Naive thymus-derived CD8-positive, alpha-beta T cell (primary cell): ENCODE data around the gene KIF26B. TPM values are rescaled to one million over a fixed set of nuclear protein-coding genes. Genes with fewer than 3 reads are reported as not detected.
"Not testable (repeated sequence)": the region's sequence is repeated elsewhere in the genome, so short reads cannot be mapped to it uniquely, and the experiment has no call there.

ENCODE experiments used
- ATAC-seq, 2 donors: fragments of 150-1000 bp; cut with Tn5 transposase in 1 of 2; sonication (Bioruptor Pico), chemical (Tn5 transposase) in 1 of 2; 1 replicate in 1 of 2; 2 replicates in 1 of 2; pipeline ENCODE4 v1.10.0; 2021; ENCODE audit warnings: mild to moderate bottlenecking in 2 of 2, moderate library complexity in 2 of 2
- POLR2A ChIA-PET: fragments of 350-600 bp; sonication (Branson Sonifier 250); formaldehyde crosslinking; loops from one replicate; lab custom pipeline; 2021; ENCODE audit warnings: antibody characterized with exemption; lab: Charles Lee
- DNase-seq, 10 donors: peaks; one replicate each; pipeline versions ENCODE4 v3.0.0 to v3.0.0-alpha.2; 2020 to 2022
- H3K27ac Mint-ChIP-seq, 10 donors: one replicate each; pipeline ENCODE4 v1.8.0; 2020 to 2022; ENCODE audit warnings: mild to moderate bottlenecking in 10 of 10, mixed read lengths in 10 of 10, moderate library complexity in 4 of 10, inconsistent platforms in 1 of 10
- H3K27me3 Mint-ChIP-seq, 5 donors: one replicate each; pipeline ENCODE4 v1.8.0; 2021 to 2022; ENCODE audit warnings: mixed read lengths in 5 of 5
- H3K36me3 Mint-ChIP-seq, 3 donors: one replicate each; pipeline ENCODE4 v1.8.0; 2020 to 2022; ENCODE audit warnings: mixed read lengths in 3 of 3, mild to moderate bottlenecking in 2 of 3, inconsistent platforms in 1 of 3
- H3K4me1 Mint-ChIP-seq, 4 donors: one replicate each; pipeline ENCODE4 v1.8.0; 2021 to 2022; ENCODE audit warnings: mixed read lengths in 4 of 4
- H3K4me3 Mint-ChIP-seq, 10 donors: one replicate each; pipeline ENCODE4 v1.8.0; 2020 to 2022; ENCODE audit warnings: mild to moderate bottlenecking in 10 of 10, mixed read lengths in 10 of 10, moderate library complexity in 6 of 10, inconsistent platforms in 1 of 10
- H3K9me3 Mint-ChIP-seq, 9 donors: one replicate each; pipeline ENCODE4 v1.8.0; 2020 to 2022; ENCODE audit warnings: mixed read lengths in 9 of 9, mild to moderate bottlenecking in 3 of 9, inconsistent platforms in 1 of 9, moderate library complexity in 1 of 9
- polyA plus RNA-seq, 3 donors: library from polyadenylated mRNA; unstranded; fragments of 300-500 nt; fragmentation: Illumina TruSeq; gene quantifications; one replicate each; pipeline ENCODE4 v1.2.3, GENCODE V29; 2021
- total RNA-seq, 8 experiments: library from RNA in 2 of 8; stranded (reverse) in 2 of 8; gene quantifications; one replicate each; pipeline ENCODE4 v1.2.3 and lab custom pipeline; 2021 to 2026

The KIF26B gene
- total and polyA plus RNA-seq, 5 experiments from 2014 or later, result 0.08 to 0.16 TPM; not detected in 3

- peak overlapping the region in 1 of 10 donors; percentile 8 for H3K27ac Mint-ChIP-seq
- no peak overlapping the region for H3K4me3 Mint-ChIP-seq
- peaks cover 0 to 4% (median 0%) of the 10 kb centered on the region in 9 donors for H3K9me3 Mint-ChIP-seq
- peaks cover 0 to 3% (median 0%) of the 10 kb centered on the region in 4 donors for H3K4me1 Mint-ChIP-seq
- H3K27me3 Mint-ChIP-seq, result no peaks in the 10 kb centered on the region
- H3K36me3 Mint-ChIP-seq, result peaks cover 0 to 8% (median 2%) of the 10 kb centered on the region in 3 donors
- no peak for ATAC-seq
- POLR2A ChIA-PET, result no interaction called here
- DNase-seq, result no peak
These were observed 549.6 kb downstream of the KIF26B start for GRCh38 chr1:245704341-245704740.

GRCh38 chr1:245704765-245705164 lies 550.0 kb downstream of the KIF26B start:
- H3K9me3 Mint-ChIP-seq, result peaks cover 0 to 3% (median 0%) of the 10 kb centered on the region in 9 donors
- H3K27ac Mint-ChIP-seq, result peak overlapping the region in 1 of 10 donors; percentile 8
- POLR2A ChIA-PET, result no interaction called here
- DNase-seq, result no peak
- H3K4me3 Mint-ChIP-seq, result no peak overlapping the region
- peaks cover 0 to 8% (median 2%) of the 10 kb centered on the region in 3 donors for H3K36me3 Mint-ChIP-seq
- peaks cover 0 to 2% (median 0%) of the 10 kb centered on the region in 4 donors for H3K4me1 Mint-ChIP-seq
- ATAC-seq, result no peak
- H3K27me3 Mint-ChIP-seq, result no peaks in the 10 kb centered on the region

- POLR2A ChIA-PET, result no interaction called here
- H3K27ac Mint-ChIP-seq, result no peak overlapping the region
- no peaks in the 10 kb centered on the region for H3K36me3 Mint-ChIP-seq
- no peaks in the 10 kb centered on the region for H3K4me1 Mint-ChIP-seq
- ATAC-seq, result no peak
- no peak for DNase-seq
- no peak overlapping the region for H3K4me3 Mint-ChIP-seq
- H3K27me3 Mint-ChIP-seq, result no peaks in the 10 kb centered on the region
- H3K9me3 Mint-ChIP-seq, result no peaks in the 10 kb centered on the region
These were observed 553.2 kb downstream of the KIF26B start for GRCh38 chr1:245707941-245708340.

- POLR2A ChIA-PET, result no interaction called here
- H3K27me3 Mint-ChIP-seq, result no peaks in the 10 kb centered on the region
- H3K4me3 Mint-ChIP-seq, result no peak overlapping the region
- H3K36me3 Mint-ChIP-seq, result no peaks in the 10 kb centered on the region
- H3K4me1 Mint-ChIP-seq, result no peaks in the 10 kb centered on the region
- no peak for ATAC-seq
- no peak overlapping the region for H3K27ac Mint-ChIP-seq
- H3K9me3 Mint-ChIP-seq, result no peaks in the 10 kb centered on the region
- DNase-seq, result no peak
These were observed 556.4 kb downstream of the KIF26B start for GRCh38 chr1:245710961-245711903.

- H3K27me3 Mint-ChIP-seq, H3K36me3 Mint-ChIP-seq, H3K27ac Mint-ChIP-seq, H3K4me1 Mint-ChIP-seq, POLR2A ChIA-PET, H3K4me3 Mint-ChIP-seq, ATAC-seq, H3K9me3 Mint-ChIP-seq, DNase-seq: not testable (repeated sequence)
These were observed 559.2 kb downstream of the KIF26B start for GRCh38 chr1:245714027-245714426.

GRCh38 chr1:245715291-245715701 lies 560.5 kb downstream of the KIF26B start:
- Mint-ChIP-seq H3K27ac (no peak overlapping the region), H3K36me3 (peaks cover 0 to 3% (median 0%) of the 10 kb centered on the region in 3 donors), H3K9me3 (peaks cover 0 to 10% (median 2%) of the 10 kb centered on the region in 9 donors), H3K4me3 (no peak overlapping the region), H3K27me3 (no peaks in the 10 kb centered on the region), H3K4me1 (no peaks in the 10 kb centered on the region)
- DNase-seq, result no peak
- POLR2A ChIA-PET, result no interaction called here
- ATAC-seq, result no peak

- POLR2A ChIA-PET, result no interaction called here
- peaks cover 0 to 10% (median 2%) of the 10 kb centered on the region in 9 donors for H3K9me3 Mint-ChIP-seq
- no peak overlapping the region for H3K27ac Mint-ChIP-seq
- H3K27me3 Mint-ChIP-seq, result no peaks in the 10 kb centered on the region
- ATAC-seq (no peak), DNase-seq (no peak)
- H3K4me1 Mint-ChIP-seq, result no peaks in the 10 kb centered on the region
- peaks cover 0 to 3% (median 0%) of the 10 kb centered on the region in 3 donors for H3K36me3 Mint-ChIP-seq
- no peak overlapping the region for H3K4me3 Mint-ChIP-seq
These were observed 561.2 kb downstream of the KIF26B start for GRCh38 chr1:245715970-245716369.

GRCh38 chr1:245716561-245716960 lies 561.8 kb downstream of the KIF26B start:
- H3K4me1 Mint-ChIP-seq, result no peaks in the 10 kb centered on the region
- POLR2A ChIA-PET, result no interaction called here
- H3K27me3 Mint-ChIP-seq, result no peaks in the 10 kb centered on the region
- no peak overlapping the region for H3K27ac Mint-ChIP-seq
- ATAC-seq, result no peak
- peaks cover 0 to 3% (median 0%) of the 10 kb centered on the region in 3 donors for H3K36me3 Mint-ChIP-seq
- H3K4me3 Mint-ChIP-seq, result no peak overlapping the region
- no peak for DNase-seq
- H3K9me3 Mint-ChIP-seq, result peaks cover 0 to 10% (median 2%) of the 10 kb centered on the region in 9 donors

- ATAC-seq (no peak), DNase-seq (no peak)
- Mint-ChIP-seq H3K36me3 (peaks cover 0 to 3% (median 0%) of the 10 kb centered on the region in 3 donors), H3K27ac (no peak overlapping the region), H3K4me1 (no peaks in the 10 kb centered on the region), H3K27me3 (no peaks in the 10 kb centered on the region), H3K4me3 (no peak overlapping the region), H3K9me3 (peaks cover 0 to 10% (median 2%) of the 10 kb centered on the region in 9 donors)
- POLR2A ChIA-PET, result no interaction called here
These were observed 562.8 kb downstream of the KIF26B start for GRCh38 chr1:245717611-245718010.

GRCh38 chr1:245718123-245718522 lies 563.3 kb downstream of the KIF26B start:
- H3K9me3 Mint-ChIP-seq, result peaks cover 0 to 10% (median 2%) of the 10 kb centered on the region in 9 donors
- DNase-seq (no peak), ATAC-seq (no peak)
- H3K4me1 Mint-ChIP-seq, result no peaks in the 10 kb centered on the region
- POLR2A ChIA-PET, result no interaction called here
- peaks cover 0 to 3% (median under 1%) of the 10 kb centered on the region in 3 donors for H3K36me3 Mint-ChIP-seq
- no peak overlapping the region for H3K4me3 Mint-ChIP-seq
- no peaks in the 10 kb centered on the region for H3K27me3 Mint-ChIP-seq
- H3K27ac Mint-ChIP-seq, result no peak overlapping the region

- Mint-ChIP-seq H3K4me3 (no peak overlapping the region), H3K4me1 (no peaks in the 10 kb centered on the region), H3K27ac (no peak overlapping the region), H3K27me3 (no peaks in the 10 kb centered on the region), H3K9me3 (peaks cover 0 to 10% (median 2%) of the 10 kb centered on the region in 9 donors), H3K36me3 (peaks cover 0 to 5% (median 3%) of the 10 kb centered on the region in 3 donors)
- ATAC-seq (no peak), DNase-seq (no peak)
- POLR2A ChIA-PET, result no interaction called here
These were observed 564.2 kb downstream of the KIF26B start for GRCh38 chr1:245718951-245719350.

GRCh38 chr1:245721488-245721887 lies 566.7 kb downstream of the KIF26B start:
- peaks cover 0 to 1% (median 0%) of the 10 kb centered on the region in 5 donors for H3K27me3 Mint-ChIP-seq
- DNase-seq (no peak), ATAC-seq (no peak)
- no peak overlapping the region for H3K27ac Mint-ChIP-seq
- POLR2A ChIA-PET, result no interaction called here
- peaks cover 3 to 25% (median 14%) of the 10 kb centered on the region in 3 donors for H3K36me3 Mint-ChIP-seq
- no peak overlapping the region for H3K4me3 Mint-ChIP-seq
- no peaks in the 10 kb centered on the region for H3K4me1 Mint-ChIP-seq
- peaks cover 8 to 34% (median 15%) of the 10 kb centered on the region in 9 donors for H3K9me3 Mint-ChIP-seq

- H3K36me3 Mint-ChIP-seq, result peaks cover 0 to 72% (median 40%) of the 10 kb centered on the region in 3 donors
- ATAC-seq, H3K27me3 Mint-ChIP-seq, H3K4me3 Mint-ChIP-seq, POLR2A ChIA-PET, DNase-seq, H3K4me1 Mint-ChIP-seq, H3K27ac Mint-ChIP-seq: not testable (repeated sequence)
- H3K9me3 Mint-ChIP-seq, result peaks cover 34 to 86% (median 64%) of the 10 kb centered on the region in 9 donors
These were observed 573.2 kb downstream of the KIF26B start for GRCh38 chr1:245728035-245728434.
